Measurements from ENCODE around the gene TTC16. TPM values are rescaled to one million over a fixed set of nuclear protein-coding genes. Genes with fewer than 3 reads are reported as not detected.

TTC16 gene
- total RNA-seq, 2 experiments from 2014 or later: 1.6 to 2.1 TPM

DNA sequence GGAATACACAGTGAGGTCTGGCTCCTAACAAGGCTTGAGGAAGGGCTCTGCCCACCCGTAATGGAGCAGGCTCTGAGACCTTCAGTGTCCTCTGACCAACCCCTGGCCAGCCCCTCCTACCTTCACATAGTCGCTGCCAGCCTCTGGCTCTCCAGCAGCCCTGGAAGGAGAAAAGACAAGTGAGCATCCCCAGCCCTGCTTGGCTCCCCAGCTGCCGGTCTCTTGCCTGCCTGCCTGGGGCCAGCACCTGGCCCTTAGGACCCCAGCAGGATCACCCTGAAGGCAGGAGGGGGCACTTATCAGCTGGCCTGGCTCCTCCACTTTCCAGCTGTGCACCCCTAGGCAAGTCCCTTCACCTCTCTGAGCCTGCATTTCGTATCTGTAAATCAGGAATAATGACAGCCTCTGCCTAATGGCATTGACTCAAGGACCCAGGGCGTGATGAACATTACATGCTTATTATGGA, 45.6 kb downstream of the TTC16 start:
- CTCF ChIA-PET: interaction anchor here (3.6 kb wide), 1 partner anchor 27 kb away, joined by 13 read pairs; the partner anchor contains the start of gene TOR2A
- no peaks in the 10 kb centered on the region for H3K9me3 ChIP-seq (ENCODE audit: control insufficient read depth in 1 of 2, insufficient read depth in 1 of 2, low read length in 2 of 2)
- intact Hi-C loops (cut with DNase I, micrococcal nuclease): no loop called here
- H3K27ac Mint-ChIP-seq: no peak overlapping the region
- no peaks in the 10 kb centered on the region for H3K27me3 ChIP-seq (ENCODE audit: control insufficient read depth in 1 of 2, insufficient read depth in 2 of 2, low read length in 2 of 2)
- peaks cover 47% of the 10 kb centered on the region for H3K4me1 ChIP-seq (ENCODE audit: insufficient read depth, low read length)
- H3K27ac ChIP-seq (ENCODE audit: low read depth in 1 of 2, low read length in 2 of 2): no peak overlapping the region
- DNase-seq: no peak
- POLR2A ChIA-PET: interaction anchor here (1.2 to 1.5 kb wide), 2 partner anchors 9 to 23 kb away, joined by 3 to 4 read pairs; no protein-coding TSS in a partner anchor
- no peaks in the 10 kb centered on the region for H3K9me3 Mint-ChIP-seq
- no peaks in the 10 kb centered on the region for H3K27me3 Mint-ChIP-seq
- TF ChIP-seq, protein P1, sequence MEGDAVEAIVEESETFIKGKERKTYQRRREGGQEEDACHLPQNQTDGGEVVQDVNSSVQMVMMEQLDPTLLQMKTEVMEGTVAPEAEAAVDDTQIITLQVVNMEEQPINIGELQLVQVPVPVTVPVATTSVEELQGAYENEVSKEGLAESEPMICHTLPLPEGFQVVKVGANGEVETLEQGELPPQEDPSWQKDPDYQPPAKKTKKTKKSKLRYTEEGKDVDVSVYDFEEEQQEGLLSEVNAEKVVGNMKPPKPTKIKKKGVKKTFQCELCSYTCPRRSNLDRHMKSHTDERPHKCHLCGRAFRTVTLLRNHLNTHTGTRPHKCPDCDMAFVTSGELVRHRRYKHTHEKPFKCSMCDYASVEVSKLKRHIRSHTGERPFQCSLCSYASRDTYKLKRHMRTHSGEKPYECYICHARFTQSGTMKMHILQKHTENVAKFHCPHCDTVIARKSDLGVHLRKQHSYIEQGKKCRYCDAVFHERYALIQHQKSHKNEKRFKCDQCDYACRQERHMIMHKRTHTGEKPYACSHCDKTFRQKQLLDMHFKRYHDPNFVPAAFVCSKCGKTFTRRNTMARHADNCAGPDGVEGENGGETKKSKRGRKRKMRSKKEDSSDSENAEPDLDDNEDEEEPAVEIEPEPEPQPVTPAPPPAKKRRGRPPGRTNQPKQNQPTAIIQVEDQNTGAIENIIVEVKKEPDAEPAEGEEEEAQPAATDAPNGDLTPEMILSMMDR (IDR thresholded peaks at IDR 0.05): no peak
- no peak overlapping the region for H3K4me3 ChIP-seq (ENCODE audit: low read length)
- H3K36me3 ChIP-seq (ENCODE audit: insufficient read depth, low read length): peaks cover 83% of the 10 kb centered on the region
- no peak for ATAC-seq (ENCODE audit: poor library complexity)
- no peak overlapping the region for H3K4me3 Mint-ChIP-seq
- H3K36me3 Mint-ChIP-seq (ENCODE audit: low read depth): peaks cover 67% of the 10 kb centered on the region
- peaks cover 44% of the 10 kb centered on the region for H3K4me1 Mint-ChIP-seq (ENCODE audit: low read depth)

DNA sequence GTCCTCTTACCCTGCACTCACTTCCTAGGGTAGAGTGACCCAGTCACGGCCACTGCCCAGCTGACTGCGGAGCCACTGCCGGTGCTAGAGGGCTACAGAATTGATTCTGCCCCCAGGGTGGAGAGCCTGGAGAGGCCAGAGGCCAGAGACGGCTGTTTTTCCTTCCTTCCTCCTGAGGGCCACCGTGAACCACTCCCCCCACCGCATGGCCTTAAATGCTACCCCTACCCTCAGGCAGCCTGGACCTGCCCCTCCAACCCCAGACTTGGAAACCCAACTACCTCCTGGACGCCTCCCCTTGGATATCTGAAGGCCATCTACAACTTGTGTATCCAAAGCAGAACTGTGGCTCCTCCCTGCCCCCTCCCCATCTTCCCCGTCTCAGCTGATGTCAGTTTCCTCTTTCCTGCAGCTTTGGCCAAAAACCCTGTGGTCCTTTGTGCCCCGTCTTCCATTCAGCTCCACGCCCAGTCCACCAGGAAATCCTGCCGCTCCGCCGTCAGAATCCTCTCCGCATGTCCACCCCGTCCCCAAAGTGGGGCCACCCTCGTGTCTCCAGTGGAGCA, 46.3 kb downstream of the TTC16 start:
- H3K27me3 Mint-ChIP-seq: no peaks in the 10 kb centered on the region
- ChIA-PET CTCF (interaction anchor here (1.2 to 3.6 kb wide), 3 partner anchors 23 to 108 kb away, joined by 4 to 13 read pairs (median 6); partner anchors contain the start of genes CDK9 and TOR2A), POLR2A (interaction anchor here (1.5 kb wide), 1 partner anchor 9 kb away, joined by 4 read pairs; no protein-coding TSS in a partner anchor)
- ATAC-seq (ENCODE audit: poor library complexity) (no peak), DNase-seq (no peak)
- Histone ChIP-seq H3K27ac (ENCODE audit: low read depth in 1 of 2, low read length in 2 of 2) (no peak overlapping the region), H3K4me3 (ENCODE audit: low read length) (no peak overlapping the region), H3K36me3 (ENCODE audit: insufficient read depth, low read length) (peaks cover 85% of the 10 kb centered on the region), H3K4me1 (ENCODE audit: insufficient read depth, low read length) (peaks cover 52% of the 10 kb centered on the region), H3K27me3 (ENCODE audit: control insufficient read depth in 1 of 2, insufficient read depth in 2 of 2, low read length in 2 of 2) (no peaks in the 10 kb centered on the region), H3K9me3 (ENCODE audit: control insufficient read depth in 1 of 2, insufficient read depth in 1 of 2, low read length in 2 of 2) (no peaks in the 10 kb centered on the region)
- peaks cover 51% of the 10 kb centered on the region for H3K4me1 Mint-ChIP-seq (ENCODE audit: low read depth)
- H3K36me3 Mint-ChIP-seq (ENCODE audit: low read depth): peaks cover 74% of the 10 kb centered on the region
- no peak overlapping the region for H3K4me3 Mint-ChIP-seq
- TF ChIP-seq, protein P1 (IDR thresholded peaks at IDR 0.05): no peak
- intact Hi-C loops (cut with DNase I, micrococcal nuclease): no loop called here
- no peak overlapping the region for H3K27ac Mint-ChIP-seq
- H3K9me3 Mint-ChIP-seq: no peaks in the 10 kb centered on the region

DNA sequence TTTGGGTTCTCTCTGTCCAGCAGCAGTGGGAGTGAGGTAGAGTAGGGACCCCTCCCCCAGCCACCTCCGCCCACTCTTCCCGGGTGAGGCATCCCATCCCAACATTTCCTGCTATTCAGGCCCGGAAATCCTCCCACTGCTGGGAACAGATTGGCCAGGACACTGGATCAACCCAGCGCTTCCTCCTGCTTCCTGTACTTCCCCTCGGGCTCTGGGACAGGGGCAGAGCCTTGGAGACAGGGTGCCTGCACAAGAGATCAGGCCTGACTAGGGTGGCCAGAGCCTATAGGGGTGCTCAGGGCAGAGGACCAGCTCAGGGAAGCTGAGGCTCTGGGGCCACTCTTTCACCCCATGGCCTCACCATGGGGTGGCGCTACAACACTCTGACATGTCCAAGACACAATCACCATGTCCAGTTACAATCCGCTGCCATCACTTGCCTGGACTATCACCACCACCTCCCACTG, 48.1 kb downstream of the TTC16 start:
- Mint-ChIP-seq H3K4me1 (ENCODE audit: low read depth) (peaks cover 63% of the 10 kb centered on the region), H3K27me3 (no peaks in the 10 kb centered on the region), H3K9me3 (no peaks in the 10 kb centered on the region), H3K27ac (peak overlapping the region; percentile 22), H3K36me3 (ENCODE audit: low read depth) (peaks cover 79% of the 10 kb centered on the region), H3K4me3 (no peak overlapping the region)
- no peak overlapping the region for H3K4me3 ChIP-seq (ENCODE audit: low read length)
- ATAC-seq (ENCODE audit: poor library complexity): no peak
- TF ChIP-seq, protein P1 (IDR thresholded peaks at IDR 0.05): no peak
- intact Hi-C loops (cut with DNase I, micrococcal nuclease): no loop called here
- peaks cover 79% of the 10 kb centered on the region for H3K36me3 ChIP-seq (ENCODE audit: insufficient read depth, low read length)
- no peaks in the 10 kb centered on the region for H3K27me3 ChIP-seq (ENCODE audit: control insufficient read depth in 1 of 2, insufficient read depth in 2 of 2, low read length in 2 of 2)
- peaks cover 66% of the 10 kb centered on the region for H3K4me1 ChIP-seq (ENCODE audit: insufficient read depth, low read length)
- POLR2A ChIA-PET: interaction anchor here (1.0 to 1.1 kb wide), 4 partner anchors 9 to 21 kb away, joined by 3 to 7 read pairs (median 4); partner anchors contain the start of gene CDK9
- no peaks in the 10 kb centered on the region for H3K9me3 ChIP-seq (ENCODE audit: control insufficient read depth in 1 of 2, insufficient read depth in 1 of 2, low read length in 2 of 2)
- CTCF ChIA-PET: interaction anchor here (0.6 to 3.6 kb wide), 7 partner anchors 19 to 158 kb away, joined by 3 to 19 read pairs (median 6); partner anchors contain the start of genes CDK9 and TOR2A
- no peak overlapping the region for H3K27ac ChIP-seq (ENCODE audit: low read depth in 1 of 2, low read length in 2 of 2)
- peak in 3 of 14 experiments; percentile 55 to 64 (median 62) for DNase-seq
